Kasumi-1 (cell line): ENCODE measurements around the gene FAM240A.

Source experiments
- DNase-seq, 2 experiments: peaks; one replicate each; lab custom pipeline; 2025; lab: John Stamatoyannopoulos, UW

FAM240A gene

GRCh38 chr3:46626039-46626438, 13.7 kb downstream of the FAM240A start:
- DNase-seq = no peak

GRCh38 chr3:46627078-46627477, 14.8 kb downstream of the FAM240A start:
- DNase-seq = no peak

GRCh38 chr3:46628901-46629369, 16.6 kb downstream of the FAM240A start:
- DNase-seq = no peak

GRCh38 chr3:46629551-46630517, 17.5 kb downstream of the FAM240A start:
- peak; percentile 47 to 54 for DNase-seq

GRCh38 chr3:46632792-46633191, 20.5 kb downstream of the FAM240A start:
- DNase-seq = no peak

GRCh38 chr3:46634856-46635255, 22.5 kb downstream of the FAM240A start:
- no peak for DNase-seq

- DNase-seq = no peak
These were observed 26.9 kb downstream of the FAM240A start for GRCh38 chr3:46639221-46639620.

- no peak for DNase-seq
These were observed 28.6 kb downstream of the FAM240A start for GRCh38 chr3:46640927-46641326.

- DNase-seq = no peak
These were observed 30.6 kb downstream of the FAM240A start for GRCh38 chr3:46642971-46643370.

GRCh38 chr3:46643701-46644100, 31.4 kb downstream of the FAM240A start:
- DNase-seq = no peak

- DNase-seq = no peak
These were observed 34.4 kb downstream of the FAM240A start for GRCh38 chr3:46646700-46647099.

- DNase-seq = no peak
These were observed 35.8 kb downstream of the FAM240A start for GRCh38 chr3:46648096-46648495.

GRCh38 chr3:46649436-46649835, 37.1 kb downstream of the FAM240A start:
- no peak for DNase-seq

- no peak for DNase-seq
These were observed 38.8 kb downstream of the FAM240A start for GRCh38 chr3:46651084-46651483.

- no peak for DNase-seq
These were observed 42.9 kb downstream of the FAM240A start for GRCh38 chr3:46655271-46655670.

- DNase-seq = no peak
These were observed 44.6 kb downstream of the FAM240A start for GRCh38 chr3:46656778-46657556.

GRCh38 chr3:46659285-46659684, 47.0 kb downstream of the FAM240A start:
- no peak for DNase-seq

- DNase-seq = no peak
These were observed 47.7 kb downstream of the FAM240A start for GRCh38 chr3:46660003-46660402.

GRCh38 chr3:46660543-46661523, 48.5 kb downstream of the FAM240A start:
- DNase-seq = no peak

- DNase-seq = no peak
These were observed 49.7 kb downstream of the FAM240A start for GRCh38 chr3:46661776-46662766.
